K562 (cell line): ENCODE measurements around the gene TENT4B. TPM values are rescaled to one million over a fixed set of nuclear protein-coding genes. Genes with fewer than 3 reads are reported as not detected.

Experiments
- ADNP ChIP-seq: fragments of 200-800 bp; sonication (Bioruptor generic); IDR thresholded peaks from 2 replicates; pipeline ENCODE4 v1.6.1; 2016; ENCODE audit warnings: missing genetic modification characterization, missing compliant biosample characterization
- ARID2 ChIP-seq: fragments of 450-650 bp; IDR thresholded peaks from 2 replicates; pipeline ENCODE4 v1.6.1; 2017; ENCODE audit warnings: antibody characterized with exemption, mild to moderate bottlenecking
- ARID3A ChIP-seq: IDR thresholded peaks from 2 replicates; pipeline ENCODE4 v1.6.1; 2012; ENCODE audit warnings: low read depth, low read length, improper control_type of control experiment, borderline replicate concordance
- ARID4B ChIP-seq: sonication (generic); formaldehyde crosslinking; IDR thresholded peaks from 2 replicates; pipeline ENCODE4 v1.8.0; 2022; ENCODE audit warnings: mild to moderate bottlenecking, missing genetic modification reagents
- CBX1 ChIP-seq: sonication (generic); IDR thresholded peaks from 2 replicates; pipeline ENCODE4 v1.6.1; 2016; ENCODE audit warnings: antibody characterized with exemption, low read depth, mild to moderate bottlenecking
- DDX20 ChIP-seq: fragments of 450-650 bp; IDR thresholded peaks from 2 replicates; pipeline ENCODE4 v1.6.1; 2016; ENCODE audit warnings: missing genetic modification characterization, low read depth, mild to moderate bottlenecking, missing compliant biosample characterization, moderate library complexity
- FOXA3 ChIP-seq, 2 experiments: fragments of 450-650 bp in 1 of 2; sonication (generic) in 1 of 2; formaldehyde crosslinking; IDR thresholded peaks in 1 of 2; conservative IDR thresholded peaks in 1 of 2; 2 replicates each; pipeline versions ENCODE4 v1.4.0 to v1.8.0; 2020 to 2022; ENCODE audit warnings: mild to moderate bottlenecking in 2 of 2, missing genetic modification reagents in 1 of 2
- FOXJ2 ChIP-seq: fragments of 200-800 bp; sonication (Bioruptor generic); IDR thresholded peaks from 2 replicates; pipeline ENCODE4 v1.6.1; 2016; ENCODE audit warnings: missing genetic modification characterization, missing compliant biosample characterization
- HDAC8 ChIP-seq: fragments of 450-650 bp; IDR thresholded peaks from 2 replicates; pipeline ENCODE4 v1.6.1; 2016; ENCODE audit warnings: mild to moderate bottlenecking, missing genetic modification characterization, moderate library complexity, missing compliant biosample characterization
- HEY1 ChIP-seq: fragments of 250-450 bp; sonication (Bioruptor Pico); IDR thresholded peaks from 2 replicates; pipeline ENCODE4 v1.5.0; 2020; ENCODE audit warnings: mild to moderate bottlenecking, moderate library complexity, borderline replicate concordance
- KLF16 ChIP-seq: IDR thresholded peaks from 2 replicates; pipeline ENCODE4 v1.6.1; 2016; ENCODE audit warnings: antibody characterized with exemption
- NBN ChIP-seq: fragments of 450-650 bp; IDR thresholded peaks from 2 replicates; pipeline ENCODE4 v1.6.1; 2016; ENCODE audit warnings: low read depth, mild to moderate bottlenecking
- NFE2 ChIP-seq: IDR thresholded peaks from 2 replicates; pipeline ENCODE4 v1.6.1; 2014; ENCODE audit warnings: antibody characterized with exemption, low read depth
- POLR2B ChIP-seq: fragments of 450-650 bp; IDR thresholded peaks from 2 replicates; pipeline ENCODE4 v1.6.1; 2018; ENCODE audit warnings: low read depth; ENCODE audit not compliant: partially characterized antibody
- POLR2H ChIP-seq: IDR thresholded peaks from 2 replicates; pipeline ENCODE4 v1.6.1; 2016; ENCODE audit warnings: missing genetic modification characterization, low read depth, mild to moderate bottlenecking, control low read depth, missing compliant biosample characterization, moderate library complexity
- RBFOX2 ChIP-seq: fragments of 200-400 bp; formaldehyde crosslinking; IDR thresholded peaks from 2 replicates; pipeline ENCODE4 v1.6.1; 2017; ENCODE audit warnings: low read depth, mild to moderate bottlenecking, low read length, moderate library complexity
- RBM14 ChIP-seq: fragments of 200-400 bp; formaldehyde crosslinking; IDR thresholded peaks from 2 replicates; pipeline ENCODE4 v1.6.1; 2018; ENCODE audit warnings: low read depth, mild to moderate bottlenecking, low read length, moderate library complexity, borderline replicate concordance; ENCODE audit not compliant: insufficient read depth
- RNF2 ChIP-seq: sonication (generic); IDR thresholded peaks from 2 replicates; pipeline ENCODE4 v1.6.1; 2016
- SMARCE1 ChIP-seq: fragments of 450-650 bp; IDR thresholded peaks from 2 replicates; pipeline ENCODE4 v1.7.1; 2016; ENCODE audit warnings: mild to moderate bottlenecking
- THAP7 ChIP-seq: fragments of 250-450 bp; sonication (Bioruptor Pico); IDR thresholded peaks from 2 replicates; pipeline ENCODE4 v1.5.0; 2021
- ZNF133 ChIP-seq: fragments of 250-450 bp; sonication (Bioruptor Pico); IDR thresholded peaks from 2 replicates; pipeline ENCODE4 v1.4.0; 2020; ENCODE audit warnings: mild to moderate bottlenecking
- ZNF175 ChIP-seq: fragments of 200-800 bp; sonication (Bioruptor generic); IDR thresholded peaks from 2 replicates; pipeline ENCODE4 v1.6.1; 2016; ENCODE audit warnings: low read depth, mild to moderate bottlenecking, missing genetic modification characterization, missing compliant biosample characterization
- ZNF184 ChIP-seq: sonication (generic); formaldehyde crosslinking; IDR thresholded peaks from 2 replicates; pipeline ENCODE4 v1.5.0; 2020; ENCODE audit warnings: missing genetic modification reagents
- ZNF778 ChIP-seq: fragments of 450-650 bp; formaldehyde crosslinking; IDR thresholded peaks from 2 replicates; pipeline ENCODE4 v1.4.0; 2020; ENCODE audit warnings: mild to moderate bottlenecking, moderate library complexity
- polyA plus RNA-seq, 8 experiments: library from polyadenylated mRNA; depleted of rRNA in 4 of 8; stranded (reverse) in 5 of 8; unstranded in 3 of 8; fragments of >200 nt; fragmentation: Nextera tagmentation in 2 of 8; fragmentation: Illumina TruSeq in 1 of 8; extraction: Ambion mirVana in 2 of 8; extraction: Trizol in 1 of 8; gene quantifications; 2 replicates each; pipeline versions ENCODE4 v1.2.1 to v1.2.3, GENCODE V29; 2011 to 2014; ENCODE audit warnings: inconsistent platforms in 1 of 8, missing spikeins in 1 of 8
- total RNA-seq, 7 experiments: library from RNA; depleted of rRNA in 6 of 7; stranded (reverse); fragments of >200 nt in 6 of 7; fragmentation: Illumina TruSeq in 2 of 7; extraction: Trizol in 2 of 7; gene quantifications; 2 replicates each; pipeline versions ENCODE4 v1.2.1 to v1.2.3, GENCODE V29; 2011 to 2021; ENCODE audit warnings: low replicate concordance in 1 of 7

TENT4B gene
- total and polyA plus RNA-seq, 9 of the 15 experiments (the other 6 are each of a cell fraction or from before 2014, with no cell fraction given) = 5.2 to 8.4 (median 7.0) TPM

GRCh38 chr16:50266337-50267091 lies 113.4 kb downstream of the TENT4B start, which contains the start of gene ADCY7 (continued):
- TF ChIP-seq ARID4B (CRISPR knock-in tag) = no peak
- TF ChIP-seq RBFOX2 = peak; percentile 94
- no peak for TF ChIP-seq FOXA3 (CRISPR knock-in tag; conservative IDR thresholded peaks at IDR 0.05 in 1 of 2, IDR thresholded peaks at IDR 0.05 in 1 of 2)
- TF ChIP-seq NFE2 = no peak
- peak; percentile 61 for TF ChIP-seq POLR2B
- no peak for TF ChIP-seq HEY1
- TF ChIP-seq THAP7 (CRISPR knock-in tag) = no peak
- TF ChIP-seq ARID2 = no peak
- TF ChIP-seq CBX1 = peak; percentile 93
- TF ChIP-seq DDX20 (tag) = no peak
- no peak for TF ChIP-seq ZNF778 (CRISPR knock-in tag)
- TF ChIP-seq ZNF175 (CRISPR knock-in tag) = no peak; the same call in 1 of the 2 replicates
- TF ChIP-seq NBN = no peak
- no peak for TF ChIP-seq ARID3A
- no peak for TF ChIP-seq POLR2H (tag)
- no peak for TF ChIP-seq ZNF184 (CRISPR knock-in tag)
- no peak; the same call in 1 of the 2 replicates for TF ChIP-seq RNF2
- no peak for TF ChIP-seq KLF16
- TF ChIP-seq SMARCE1 = peak; percentile 85
- TF ChIP-seq FOXJ2 = no peak
- no peak for TF ChIP-seq ZNF133 (CRISPR knock-in tag)
- TF ChIP-seq HDAC8 = no peak
- TF ChIP-seq RBM14 = no peak
- no peak for TF ChIP-seq ADNP (tag)
